Hematopoietic multipotent progenitor cell treated with erythropoietin and hydrocortisone succinate and interleukin-3 and kit ligand, for 15 days (in vitro differentiated cells): ENCODE measurements around the gene NHEJ1.

Experiments
- DNase-seq: peaks from one replicate; pipeline ENCODE4 v3.0.0-alpha.2; 2015; ENCODE audit warnings: low spot score

The NHEJ1 gene

DNA sequence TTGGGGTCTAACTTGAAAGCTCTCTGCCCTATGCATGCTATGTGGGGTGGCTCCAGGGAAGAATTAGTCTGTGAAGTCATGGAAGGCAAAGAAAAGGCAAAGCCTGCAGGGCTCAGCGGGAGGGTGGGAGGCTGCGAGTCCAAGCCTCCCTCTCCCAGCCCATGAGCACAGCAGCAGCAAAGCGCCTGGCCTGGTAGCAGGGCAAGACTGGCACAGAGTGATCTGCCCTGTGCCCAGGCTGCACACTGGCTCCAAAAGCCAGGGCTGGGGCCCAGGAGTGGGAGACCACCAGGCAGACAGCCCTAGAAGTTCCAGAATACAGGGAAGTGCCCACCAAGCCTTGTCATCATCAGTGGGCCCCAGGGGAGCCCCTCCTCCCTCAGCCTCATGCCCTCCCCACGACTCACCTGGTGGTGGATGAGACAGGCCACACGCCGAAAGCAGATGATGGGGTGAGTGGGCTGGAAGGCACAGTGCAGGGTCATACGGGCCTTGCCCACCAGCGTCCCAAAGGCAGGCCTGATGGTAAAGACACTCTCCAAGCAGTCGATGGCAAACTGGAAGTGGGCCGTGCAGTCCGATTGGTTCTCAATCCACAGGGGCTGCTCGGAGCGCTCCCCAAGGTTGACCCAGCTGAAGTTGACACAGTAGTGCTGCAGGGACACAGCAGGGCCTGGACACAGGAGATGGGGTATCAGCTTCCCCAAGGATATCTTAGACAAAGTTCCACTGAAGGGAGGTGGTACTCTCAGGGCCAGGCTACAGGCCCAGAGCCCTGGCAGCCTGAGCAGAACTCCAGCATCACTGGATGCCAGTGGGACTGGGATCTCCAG lies 131.4 kb downstream of the NHEJ1 start:
- DNase-seq = no peak

DNA sequence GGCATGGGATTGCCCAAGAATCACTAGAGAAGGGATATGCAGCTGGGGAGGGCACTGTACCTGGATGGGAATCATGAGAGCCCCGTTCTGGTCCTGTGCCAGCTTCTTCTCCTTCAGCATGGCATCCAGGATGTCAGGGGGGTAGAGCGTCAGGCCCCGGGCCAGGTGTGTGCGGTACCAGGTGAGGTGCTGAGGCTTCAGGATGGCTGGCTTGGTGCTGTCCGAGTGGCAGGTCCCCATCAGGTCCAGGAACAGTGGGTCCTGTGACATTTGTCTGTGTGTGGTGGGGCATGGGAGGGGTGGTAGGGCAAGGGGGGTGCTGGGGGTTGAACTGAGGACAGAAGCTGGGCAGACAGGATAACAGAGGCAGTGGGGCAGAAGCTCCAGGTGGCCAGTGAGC lies 132.5 kb downstream of the NHEJ1 start:
- DNase-seq = no peak

DNA sequence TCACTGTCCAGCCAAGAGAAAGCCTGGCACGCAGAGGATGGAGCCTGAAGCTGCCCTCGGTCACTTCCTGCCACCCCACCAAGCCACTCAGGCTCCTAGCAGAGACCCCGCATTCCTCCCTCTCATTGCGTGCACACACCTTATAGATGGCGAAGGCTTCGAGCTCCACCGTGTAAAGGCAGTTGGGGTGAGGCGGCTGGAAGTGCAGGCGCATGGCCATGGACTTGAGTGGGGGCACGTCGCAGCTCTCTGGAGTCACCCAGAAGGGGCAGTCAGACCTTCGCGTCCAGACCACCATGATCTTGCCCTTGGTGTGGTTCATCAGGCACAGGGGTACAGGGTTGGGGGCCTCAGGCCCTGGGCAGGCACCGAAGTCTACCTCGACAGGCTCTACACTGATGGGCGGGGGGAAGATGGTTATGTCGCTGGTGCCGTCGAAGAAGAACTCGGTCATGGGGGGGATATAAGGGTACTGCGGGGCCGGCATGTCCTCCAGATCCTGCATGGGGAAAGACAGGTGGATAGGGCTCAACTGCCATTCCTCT lies 133.0 kb downstream of the NHEJ1 start:
- DNase-seq = no peak

DNA sequence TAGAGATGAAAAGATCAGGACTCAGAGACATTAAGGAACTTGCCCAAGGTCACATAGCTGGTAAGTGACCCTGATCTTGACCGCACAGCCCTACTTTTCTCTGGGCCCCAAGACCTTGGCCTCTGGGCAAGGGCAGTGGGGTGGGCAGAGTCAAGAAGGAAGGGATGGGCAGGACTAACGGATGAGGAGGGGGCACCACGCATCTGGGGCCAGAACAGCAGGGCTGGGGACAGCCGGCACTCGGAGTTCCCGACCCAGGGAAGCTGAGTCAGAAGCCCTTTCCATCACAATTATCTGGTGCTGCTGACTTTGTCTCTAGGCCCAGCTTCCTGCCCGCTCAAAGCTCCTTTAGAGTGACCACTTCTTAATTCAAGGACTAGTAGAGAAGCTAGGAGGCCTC lies 133.7 kb downstream of the NHEJ1 start:
- DNase-seq = no peak

DNA sequence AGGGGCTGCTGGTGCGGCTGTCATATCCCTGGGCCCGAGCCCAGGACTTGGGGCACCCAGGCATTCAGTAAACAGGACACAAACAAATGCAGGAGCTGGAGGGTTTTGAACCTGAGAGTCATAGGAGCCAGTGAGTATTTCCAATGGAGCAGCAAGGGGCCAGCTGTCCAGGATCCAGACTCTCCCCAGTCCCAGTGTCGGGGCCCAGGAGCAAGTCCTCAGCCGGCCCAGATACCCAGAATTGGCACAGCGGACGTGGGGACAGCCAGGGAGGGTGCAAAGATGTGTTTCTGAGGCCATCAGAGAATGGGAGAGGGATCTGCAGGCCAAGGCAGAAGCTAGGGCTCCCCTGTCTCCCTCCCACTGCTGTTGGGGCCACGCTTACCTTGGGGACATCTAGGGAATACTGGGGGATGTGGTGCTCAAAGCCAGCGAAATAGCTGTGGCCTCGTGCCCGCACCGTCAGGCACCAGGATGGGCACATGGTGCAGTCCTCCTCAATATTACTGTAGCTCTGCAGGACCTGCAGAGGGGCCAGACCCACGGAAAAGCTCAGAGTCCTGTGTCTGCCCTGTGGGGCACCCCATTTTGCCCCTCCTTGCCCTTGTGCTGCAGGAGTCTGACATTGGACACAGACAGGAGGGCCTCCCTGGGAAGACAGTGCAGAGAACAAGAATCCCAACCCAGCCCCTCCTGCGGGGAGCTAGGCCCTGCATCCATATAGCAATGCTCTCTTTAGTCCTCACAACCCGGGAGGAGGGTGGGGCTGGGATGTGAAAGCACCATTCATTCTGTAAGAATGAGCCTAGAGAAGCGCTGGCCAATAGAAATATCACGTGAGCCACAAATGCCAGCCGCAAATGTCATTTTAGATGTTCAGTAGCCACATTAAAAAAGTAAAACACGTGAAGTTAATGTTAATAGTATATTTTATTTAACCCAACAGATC lies 134.7 kb downstream of the NHEJ1 start:
- no peak for DNase-seq
